Liver (tissue), 9 donors: ENCODE data around the gene ADAMTS3. TPM values are rescaled to one million over a fixed set of nuclear protein-coding genes. Genes with fewer than 3 reads are reported as not detected.

ENCODE experiments used
- DNase-seq: peaks from one replicate; pipeline ENCODE4 v3.0.0-alpha.2; 2017; ENCODE audit warnings: low spot score
- H3K27ac ChIP-seq, 2 donors: one replicate each; pipeline ENCODE4 v1.7.0; 2013; ENCODE audit warnings: inconsistent platforms in 2 of 2, low read length in 2 of 2, control low read depth in 1 of 2, low read depth in 1 of 2, mild to moderate bottlenecking in 1 of 2
- H3K27me3 ChIP-seq, 4 donors: one replicate each; pipeline versions ENCODE4 v1.6.1 to v1.7.0; 2013; ENCODE audit warnings: low read length in 3 of 4, inconsistent platforms in 1 of 4, mild to moderate bottlenecking in 1 of 4, moderate library complexity in 1 of 4; ENCODE audit not compliant: control insufficient read depth in 4 of 4, insufficient read depth in 4 of 4
- H3K36me3 ChIP-seq, 4 donors: one replicate each; pipeline versions ENCODE4 v1.6.1 to v1.7.0; 2013; ENCODE audit warnings: low read length in 3 of 4, mild to moderate bottlenecking in 3 of 4, low read depth in 1 of 4, moderate library complexity in 1 of 4; ENCODE audit not compliant: control insufficient read depth in 4 of 4, insufficient read depth in 3 of 4
- H3K4me1 ChIP-seq, 4 donors: one replicate each; pipeline versions ENCODE4 v1.6.1 to v1.7.0; 2013; ENCODE audit warnings: low read length in 3 of 4, mild to moderate bottlenecking in 3 of 4, moderate library complexity in 1 of 4; ENCODE audit not compliant: control insufficient read depth in 4 of 4, insufficient read depth in 4 of 4
- H3K4me3 ChIP-seq, 3 donors: one replicate each; pipeline versions ENCODE4 v1.6.1 to v1.7.0; 2013; ENCODE audit warnings: low read length in 3 of 3, control low read depth in 1 of 3, low read depth in 1 of 3, mild to moderate bottlenecking in 1 of 3
- H3K9ac ChIP-seq, 2 donors: one replicate each; pipeline ENCODE4 v1.7.0; 2013; ENCODE audit warnings: low read length in 2 of 2, mild to moderate bottlenecking in 2 of 2, moderate library complexity in 2 of 2, control low read depth in 1 of 2, low read depth in 1 of 2
- H3K9me3 ChIP-seq, 4 donors: one replicate each; pipeline versions ENCODE4 v1.6.1 to v1.7.0; 2013; ENCODE audit warnings: low read length in 3 of 4; ENCODE audit not compliant: control insufficient read depth in 4 of 4
- EGR1 ChIP-seq, 2 donors: IDR thresholded peaks; 2 replicates each; pipeline ENCODE4 v1.6.1; 2016 to 2018; ENCODE audit warnings: antibody characterized with exemption in 2 of 2, low read depth in 2 of 2
- FOXA1 ChIP-seq: IDR thresholded peaks from 2 replicates; pipeline ENCODE4 v1.6.1; 2016; ENCODE audit warnings: antibody characterized with exemption
- FOXA2 ChIP-seq: IDR thresholded peaks from 2 replicates; pipeline ENCODE4 v1.6.1; 2016; ENCODE audit warnings: antibody characterized with exemption
- GABPA ChIP-seq, 2 donors: IDR thresholded peaks in 1 of 2; conservative IDR thresholded peaks in 1 of 2; 2 replicates each; pipeline ENCODE4 v1.6.1; 2016; ENCODE audit warnings: antibody characterized with exemption in 2 of 2, mild to moderate bottlenecking in 1 of 2, moderate library complexity in 1 of 2
- HNF4A ChIP-seq, 2 donors: conservative IDR thresholded peaks; 2 replicates each; pipeline ENCODE4 v1.6.1; 2016; ENCODE audit warnings: antibody characterized with exemption in 2 of 2, mild to moderate bottlenecking in 2 of 2
- HNF4G ChIP-seq: IDR thresholded peaks from 2 replicates; pipeline ENCODE4 v1.6.1; 2016; ENCODE audit warnings: antibody characterized with exemption
- JUND ChIP-seq, 2 donors: IDR thresholded peaks; 2 replicates each; pipeline ENCODE4 v1.6.1; 2016; ENCODE audit warnings: antibody characterized with exemption in 2 of 2
- NR2F2 ChIP-seq: IDR thresholded peaks from 2 replicates; pipeline ENCODE4 v1.6.1; 2016; ENCODE audit warnings: antibody characterized with exemption
- RAD21 ChIP-seq, 2 donors: IDR thresholded peaks; 2 replicates each; pipeline ENCODE4 v1.6.1; 2016; ENCODE audit warnings: antibody characterized with exemption in 2 of 2, mild to moderate bottlenecking in 2 of 2
- RXRA ChIP-seq, 2 donors: IDR thresholded peaks; 2 replicates each; pipeline ENCODE4 v1.6.1; 2017 to 2018; ENCODE audit warnings: antibody characterized with exemption in 2 of 2, mild to moderate bottlenecking in 1 of 2
- SP1 ChIP-seq: IDR thresholded peaks from 2 replicates; pipeline ENCODE4 v1.6.1; 2018; ENCODE audit warnings: antibody characterized with exemption, mild to moderate bottlenecking
- TAF1 ChIP-seq: conservative IDR thresholded peaks from 2 replicates; pipeline ENCODE4 v1.6.1; 2016; ENCODE audit warnings: antibody characterized with exemption, mild to moderate bottlenecking
- YY1 ChIP-seq: IDR thresholded peaks from 2 replicates; pipeline ENCODE4 v1.6.1; 2016; ENCODE audit warnings: antibody characterized with exemption, mild to moderate bottlenecking
- WGBS: extraction: QIAGEN DNeasy Blood & Tissue Kit; methylation state at CpG from one replicate; pipeline ENCODE4 v1.1.7; 2013; 5-methylcytosine and 5-hydroxymethylcytosine counted together
- polyA plus RNA-seq, 2 donors: library from polyadenylated mRNA; stranded (reverse) in 1 of 2; unstranded in 1 of 2; fragments of 200-250 nt in 1 of 2; fragments of >200 nt in 1 of 2; fragmentation: Nextera tagmentation in 1 of 2; extraction: Ambion mirVana in 1 of 2; gene quantifications; one replicate each; pipeline versions ENCODE4 v1.2.1 to v1.2.3, GENCODE V29; 2013 to 2015
- total RNA-seq, 2 donors: library from RNA; depleted of rRNA; stranded (reverse); fragments of >200 nt; gene quantifications; one replicate each; pipeline ENCODE4 v1.2.3, GENCODE V29; 2014
- TF ChIP-seq, protein P1 (sequence below): IDR thresholded peaks from 2 replicates; pipeline ENCODE4 v1.6.1; 2016; ENCODE audit warnings: antibody characterized with exemption
- TF ChIP-seq, protein P2 (sequence below): IDR thresholded peaks from 2 replicates; pipeline ENCODE4 v1.6.1; 2016; ENCODE audit warnings: antibody characterized with exemption
- TF ChIP-seq, protein P3 (sequence below): IDR thresholded peaks from 2 replicates; pipeline ENCODE4 v1.6.1; 2016; ENCODE audit warnings: antibody characterized with exemption
- TF ChIP-seq, protein P4 (sequence below): fragments of 150-350 bp; IDR thresholded peaks from 2 replicates; pipeline ENCODE4 v1.5.1; 2017; ENCODE audit warnings: improper control_type of control experiment, low read depth, low read length; ENCODE audit not compliant: missing input control
- TF ChIP-seq, protein P5 (sequence below): IDR thresholded peaks from 2 replicates; pipeline ENCODE4 v1.6.1; 2016; ENCODE audit warnings: antibody characterized with exemption, mild to moderate bottlenecking
- donor health status: healthy.
- donor health status: healthy.
- donor health status: healthy.
- donor health status: healthy.
- donor health status: healthy.

Gene ADAMTS3
- total and polyA plus RNA-seq, 4 donors = 0.12 to 1.9 (median 0.25) TPM; not detected in 1

DNA sequence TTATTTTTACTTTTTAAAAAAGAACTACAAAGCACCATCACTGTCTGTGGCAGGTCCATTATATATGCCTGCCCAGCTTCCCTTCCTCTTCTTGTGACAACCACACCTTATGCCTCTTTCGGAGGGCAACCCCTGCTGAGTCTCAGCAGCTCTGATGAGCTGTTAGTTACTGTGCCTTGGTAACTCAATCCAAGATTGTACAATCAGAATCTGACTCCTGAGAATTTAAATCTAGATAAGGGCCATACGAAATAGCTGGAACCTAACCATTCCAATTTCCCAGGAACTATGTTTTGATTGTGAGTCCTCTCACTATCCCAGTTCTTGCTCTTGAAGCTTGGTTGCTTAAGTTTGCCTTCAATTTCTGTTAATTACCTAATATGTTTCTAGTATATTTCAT lies 61.9 kb downstream of the ADAMTS3 start:
- DNase-seq = no peak
- TF ChIP-seq FOXA1 (no peak), EGR1 (IDR thresholded peaks at IDR 0.05; ENCODE audit: low read depth in 2 of 2) (no peak), RAD21 (IDR thresholded peaks at IDR 0.05) (no peak), TAF1 (no peak), GABPA (IDR thresholded peaks at IDR 0.05 in 1 of 2, conservative IDR thresholded peaks at IDR 0.05 in 1 of 2) (no peak)
- TF ChIP-seq, protein P1, sequence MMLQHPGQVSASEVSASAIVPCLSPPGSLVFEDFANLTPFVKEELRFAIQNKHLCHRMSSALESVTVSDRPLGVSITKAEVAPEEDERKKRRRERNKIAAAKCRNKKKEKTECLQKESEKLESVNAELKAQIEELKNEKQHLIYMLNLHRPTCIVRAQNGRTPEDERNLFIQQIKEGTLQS = no peak
- no peaks in the 10 kb centered on the region for H3K36me3 ChIP-seq
- H3K27me3 ChIP-seq = no peaks in the 10 kb centered on the region
- 67% methylated on average over 2 of the region's 2 CpGs for WGBS
- no peak overlapping the region for H3K4me3 ChIP-seq
- H3K9me3 ChIP-seq = no peaks in the 10 kb centered on the region
- no peaks in the 10 kb centered on the region for H3K4me1 ChIP-seq
- no peak overlapping the region for H3K27ac ChIP-seq
- H3K9ac ChIP-seq = no peak overlapping the region

DNA sequence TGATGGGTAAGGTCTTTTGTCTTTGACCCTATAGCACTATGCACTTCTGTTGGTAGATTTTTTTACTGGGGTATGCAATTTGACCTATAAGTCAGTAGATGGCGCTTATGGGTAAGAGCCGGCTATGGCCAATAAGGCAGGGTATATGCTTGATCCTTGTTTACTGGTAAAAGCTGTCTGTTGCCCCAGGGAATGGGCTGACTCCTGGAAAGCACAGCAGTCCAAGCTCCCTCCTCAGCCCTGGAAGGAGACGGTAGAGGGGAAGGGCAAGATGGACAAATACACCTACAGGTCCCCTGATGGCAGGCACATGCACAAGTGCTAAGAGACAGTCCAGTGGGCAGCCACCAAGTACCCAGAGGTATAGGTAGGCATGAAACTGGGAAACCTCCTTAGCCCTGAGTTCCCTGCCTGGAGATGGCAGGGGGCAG lies 63.7 kb downstream of the ADAMTS3 start:
- DNase-seq = no peak
- Histone ChIP-seq H3K27me3 (no peaks in the 10 kb centered on the region), H3K9me3 (no peaks in the 10 kb centered on the region), H3K27ac (no peak overlapping the region), H3K36me3 (no peaks in the 10 kb centered on the region), H3K4me3 (no peak overlapping the region), H3K9ac (no peak overlapping the region), H3K4me1 (no peaks in the 10 kb centered on the region)
- TF ChIP-seq RXRA (IDR thresholded peaks at IDR 0.05) (no peak), NR2F2 (no peak), GABPA (IDR thresholded peaks at IDR 0.05 in 1 of 2, conservative IDR thresholded peaks at IDR 0.05 in 1 of 2) (no peak), FOXA1 (no peak), YY1 (no peak), JUND (IDR thresholded peaks at IDR 0.05) (no peak), RAD21 (IDR thresholded peaks at IDR 0.05) (peak; percentile 90), HNF4G (no peak), EGR1 (IDR thresholded peaks at IDR 0.05; ENCODE audit: low read depth in 2 of 2) (no peak), FOXA2 (peak; percentile 6), TAF1 (no peak), SP1 (no peak), HNF4A (conservative IDR thresholded peaks at IDR 0.05) (no peak)
- TF ChIP-seq, protein P2, sequence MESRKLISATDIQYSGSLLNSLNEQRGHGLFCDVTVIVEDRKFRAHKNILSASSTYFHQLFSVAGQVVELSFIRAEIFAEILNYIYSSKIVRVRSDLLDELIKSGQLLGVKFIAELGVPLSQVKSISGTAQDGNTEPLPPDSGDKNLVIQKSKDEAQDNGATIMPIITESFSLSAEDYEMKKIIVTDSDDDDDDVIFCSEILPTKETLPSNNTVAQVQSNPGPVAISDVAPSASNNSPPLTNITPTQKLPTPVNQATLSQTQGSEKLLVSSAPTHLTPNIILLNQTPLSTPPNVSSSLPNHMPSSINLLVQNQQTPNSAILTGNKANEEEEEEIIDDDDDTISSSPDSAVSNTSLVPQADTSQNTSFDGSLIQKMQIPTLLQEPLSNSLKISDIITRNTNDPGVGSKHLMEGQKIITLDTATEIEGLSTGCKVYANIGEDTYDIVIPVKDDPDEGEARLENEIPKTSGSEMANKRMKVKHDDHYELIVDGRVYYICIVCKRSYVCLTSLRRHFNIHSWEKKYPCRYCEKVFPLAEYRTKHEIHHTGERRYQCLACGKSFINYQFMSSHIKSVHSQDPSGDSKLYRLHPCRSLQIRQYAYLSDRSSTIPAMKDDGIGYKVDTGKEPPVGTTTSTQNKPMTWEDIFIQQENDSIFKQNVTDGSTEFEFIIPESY = no peak
- TF ChIP-seq, protein P3, sequence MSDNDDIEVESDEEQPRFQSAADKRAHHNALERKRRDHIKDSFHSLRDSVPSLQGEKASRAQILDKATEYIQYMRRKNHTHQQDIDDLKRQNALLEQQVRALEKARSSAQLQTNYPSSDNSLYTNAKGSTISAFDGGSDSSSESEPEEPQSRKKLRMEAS = no peak
- TF ChIP-seq, protein P4, sequence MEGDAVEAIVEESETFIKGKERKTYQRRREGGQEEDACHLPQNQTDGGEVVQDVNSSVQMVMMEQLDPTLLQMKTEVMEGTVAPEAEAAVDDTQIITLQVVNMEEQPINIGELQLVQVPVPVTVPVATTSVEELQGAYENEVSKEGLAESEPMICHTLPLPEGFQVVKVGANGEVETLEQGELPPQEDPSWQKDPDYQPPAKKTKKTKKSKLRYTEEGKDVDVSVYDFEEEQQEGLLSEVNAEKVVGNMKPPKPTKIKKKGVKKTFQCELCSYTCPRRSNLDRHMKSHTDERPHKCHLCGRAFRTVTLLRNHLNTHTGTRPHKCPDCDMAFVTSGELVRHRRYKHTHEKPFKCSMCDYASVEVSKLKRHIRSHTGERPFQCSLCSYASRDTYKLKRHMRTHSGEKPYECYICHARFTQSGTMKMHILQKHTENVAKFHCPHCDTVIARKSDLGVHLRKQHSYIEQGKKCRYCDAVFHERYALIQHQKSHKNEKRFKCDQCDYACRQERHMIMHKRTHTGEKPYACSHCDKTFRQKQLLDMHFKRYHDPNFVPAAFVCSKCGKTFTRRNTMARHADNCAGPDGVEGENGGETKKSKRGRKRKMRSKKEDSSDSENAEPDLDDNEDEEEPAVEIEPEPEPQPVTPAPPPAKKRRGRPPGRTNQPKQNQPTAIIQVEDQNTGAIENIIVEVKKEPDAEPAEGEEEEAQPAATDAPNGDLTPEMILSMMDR = peak; percentile 67
- TF ChIP-seq, protein P5, sequence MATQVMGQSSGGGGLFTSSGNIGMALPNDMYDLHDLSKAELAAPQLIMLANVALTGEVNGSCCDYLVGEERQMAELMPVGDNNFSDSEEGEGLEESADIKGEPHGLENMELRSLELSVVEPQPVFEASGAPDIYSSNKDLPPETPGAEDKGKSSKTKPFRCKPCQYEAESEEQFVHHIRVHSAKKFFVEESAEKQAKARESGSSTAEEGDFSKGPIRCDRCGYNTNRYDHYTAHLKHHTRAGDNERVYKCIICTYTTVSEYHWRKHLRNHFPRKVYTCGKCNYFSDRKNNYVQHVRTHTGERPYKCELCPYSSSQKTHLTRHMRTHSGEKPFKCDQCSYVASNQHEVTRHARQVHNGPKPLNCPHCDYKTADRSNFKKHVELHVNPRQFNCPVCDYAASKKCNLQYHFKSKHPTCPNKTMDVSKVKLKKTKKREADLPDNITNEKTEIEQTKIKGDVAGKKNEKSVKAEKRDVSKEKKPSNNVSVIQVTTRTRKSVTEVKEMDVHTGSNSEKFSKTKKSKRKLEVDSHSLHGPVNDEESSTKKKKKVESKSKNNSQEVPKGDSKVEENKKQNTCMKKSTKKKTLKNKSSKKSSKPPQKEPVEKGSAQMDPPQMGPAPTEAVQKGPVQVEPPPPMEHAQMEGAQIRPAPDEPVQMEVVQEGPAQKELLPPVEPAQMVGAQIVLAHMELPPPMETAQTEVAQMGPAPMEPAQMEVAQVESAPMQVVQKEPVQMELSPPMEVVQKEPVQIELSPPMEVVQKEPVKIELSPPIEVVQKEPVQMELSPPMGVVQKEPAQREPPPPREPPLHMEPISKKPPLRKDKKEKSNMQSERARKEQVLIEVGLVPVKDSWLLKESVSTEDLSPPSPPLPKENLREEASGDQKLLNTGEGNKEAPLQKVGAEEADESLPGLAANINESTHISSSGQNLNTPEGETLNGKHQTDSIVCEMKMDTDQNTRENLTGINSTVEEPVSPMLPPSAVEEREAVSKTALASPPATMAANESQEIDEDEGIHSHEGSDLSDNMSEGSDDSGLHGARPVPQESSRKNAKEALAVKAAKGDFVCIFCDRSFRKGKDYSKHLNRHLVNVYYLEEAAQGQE = no peak
- TF ChIP-seq, protein P1 = no peak
- 7% methylated on average over 3 of the region's 3 CpGs for WGBS
